Esophagus muscularis mucosa (tissue), 4 donors: ENCODE data around the gene MAML3. TPM values are rescaled to one million over a fixed set of nuclear protein-coding genes. Genes with fewer than 3 reads are reported as not detected.

Experiments
- DNase-seq: peaks from one replicate; pipeline ENCODE4 v3.0.0-alpha.2; 2017; ENCODE audit errors: extremely low spot score
- H3K27ac ChIP-seq, 4 donors: fragments of 200-600 bp; sonication (generic); replicated peaks in 1 of 4; 1 replicate in 3 of 4; 2 replicates in 1 of 4; pipeline ENCODE4 v1.5.1; 2016 to 2019; ENCODE audit warnings: mild to moderate bottlenecking in 1 of 4
- H3K27me3 ChIP-seq, 4 donors: fragments of 200-600 bp; sonication (generic); one replicate each; pipeline versions ENCODE4 v1.5.1 to v1.6.0; 2016 to 2019
- H3K36me3 ChIP-seq, 4 donors: fragments of 200-600 bp; sonication (generic); one replicate each; pipeline ENCODE4 v1.5.1; 2016 to 2019
- H3K4me1 ChIP-seq, 4 donors: fragments of 200-600 bp; sonication (generic); one replicate each; pipeline ENCODE4 v1.5.1; 2016 to 2019
- H3K4me3 ChIP-seq, 4 donors: fragments of 200-600 bp; sonication (generic); 1 replicate in 2 of 4; 2 replicates in 2 of 4; pipeline ENCODE4 v1.5.1; 2016 to 2019; ENCODE audit warnings: mild to moderate bottlenecking in 4 of 4, moderate library complexity in 1 of 4
- H3K9me3 ChIP-seq, 4 donors: fragments of 200-600 bp; sonication (generic); 1 replicate in 3 of 4; 2 replicates in 1 of 4; pipeline ENCODE4 v1.5.1; 2016 to 2019
- EP300 ChIP-seq: sonication (generic); formaldehyde crosslinking; IDR thresholded peaks from one replicate; pipeline ENCODE4 v1.6.1; 2017; ENCODE audit warnings: antibody characterized with exemption
- POLR2A ChIP-seq: fragments of 450-650 bp; IDR thresholded peaks from one replicate; pipeline ENCODE4 v1.6.1; 2017; ENCODE audit warnings: antibody characterized with exemption, moderate library complexity, mild to moderate bottlenecking, low read depth
- POLR2AphosphoS5 ChIP-seq, 2 donors: sonication (generic); formaldehyde crosslinking; IDR thresholded peaks; one replicate each; pipeline ENCODE4 v1.6.1; 2017; ENCODE audit warnings: antibody characterized with exemption in 2 of 2
- WGBS: methylation state at CpG from one replicate; pipeline ENCODE4 v1.1.5; 2018; 5-methylcytosine and 5-hydroxymethylcytosine counted together
- intact Hi-C: fragments of 100-400 bp; cut with DNase I; formaldehyde crosslinking; loops from one replicate; pipeline ENCODE4 v1.15.1; 2023
- total RNA-seq, 4 donors: library from RNA; depleted of rRNA; stranded (reverse); fragments of >200 nt; gene quantifications; one replicate each; pipeline versions ENCODE4 v1.1.0 to v1.2.1, GENCODE V29; 2016
- TF ChIP-seq, protein P1 (sequence below), 3 experiments: fragments of 200-600 bp in 2 of 3; fragments of 450-650 bp in 1 of 3; sonication (generic) in 2 of 3; IDR thresholded peaks; one replicate each; pipeline ENCODE4 v1.5.1; 2017 to 2019; ENCODE audit warnings: antibody characterized with exemption in 3 of 3, mild to moderate bottlenecking in 2 of 3, moderate library complexity in 1 of 3

MAML3 gene
- total RNA-seq, 4 donors from 2014 or later = 5.0 to 8.7 (median 7.1) TPM

DNA sequence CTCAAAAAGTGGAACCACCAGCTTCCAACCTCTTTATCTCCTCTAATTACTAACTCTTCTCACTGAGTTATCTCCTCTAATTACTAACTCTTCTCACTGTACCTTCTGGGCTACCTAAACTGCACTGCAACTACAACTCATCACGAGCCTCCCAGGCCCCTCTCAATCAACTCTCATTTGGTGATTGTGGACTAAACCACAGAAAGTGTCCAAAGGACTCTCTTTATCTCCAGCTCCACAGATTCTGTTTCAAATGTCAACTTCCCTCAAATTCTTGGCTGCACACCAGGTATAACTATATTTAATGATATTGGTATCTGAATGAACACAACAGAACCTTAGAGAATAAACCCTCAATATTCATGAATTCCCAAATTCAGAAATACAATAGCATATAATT, 182.9 kb downstream of the MAML3 start:
- WGBS = 90% methylated on average over 1 of the region's 1 CpG
- TF ChIP-seq POLR2AphosphoS5 (IDR thresholded peaks at IDR 0.05) (no peak), EP300 (no peak), POLR2A (no peak)
- TF ChIP-seq, protein P1, sequence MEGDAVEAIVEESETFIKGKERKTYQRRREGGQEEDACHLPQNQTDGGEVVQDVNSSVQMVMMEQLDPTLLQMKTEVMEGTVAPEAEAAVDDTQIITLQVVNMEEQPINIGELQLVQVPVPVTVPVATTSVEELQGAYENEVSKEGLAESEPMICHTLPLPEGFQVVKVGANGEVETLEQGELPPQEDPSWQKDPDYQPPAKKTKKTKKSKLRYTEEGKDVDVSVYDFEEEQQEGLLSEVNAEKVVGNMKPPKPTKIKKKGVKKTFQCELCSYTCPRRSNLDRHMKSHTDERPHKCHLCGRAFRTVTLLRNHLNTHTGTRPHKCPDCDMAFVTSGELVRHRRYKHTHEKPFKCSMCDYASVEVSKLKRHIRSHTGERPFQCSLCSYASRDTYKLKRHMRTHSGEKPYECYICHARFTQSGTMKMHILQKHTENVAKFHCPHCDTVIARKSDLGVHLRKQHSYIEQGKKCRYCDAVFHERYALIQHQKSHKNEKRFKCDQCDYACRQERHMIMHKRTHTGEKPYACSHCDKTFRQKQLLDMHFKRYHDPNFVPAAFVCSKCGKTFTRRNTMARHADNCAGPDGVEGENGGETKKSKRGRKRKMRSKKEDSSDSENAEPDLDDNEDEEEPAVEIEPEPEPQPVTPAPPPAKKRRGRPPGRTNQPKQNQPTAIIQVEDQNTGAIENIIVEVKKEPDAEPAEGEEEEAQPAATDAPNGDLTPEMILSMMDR (IDR thresholded peaks at IDR 0.05) = no peak
- Histone ChIP-seq H3K4me1 (peaks cover 3 to 66% (median 53%) of the 10 kb centered on the region in 4 donors), H3K36me3 (no peaks in the 10 kb centered on the region), H3K4me3 (no peak overlapping the region), H3K27ac (peak overlapping the region in 1 of 4 donors; percentile 49), H3K9me3 (no peaks in the 10 kb centered on the region), H3K27me3 (no peaks in the 10 kb centered on the region)
- intact Hi-C loops = no loop called here
- DNase-seq = no peak

DNA sequence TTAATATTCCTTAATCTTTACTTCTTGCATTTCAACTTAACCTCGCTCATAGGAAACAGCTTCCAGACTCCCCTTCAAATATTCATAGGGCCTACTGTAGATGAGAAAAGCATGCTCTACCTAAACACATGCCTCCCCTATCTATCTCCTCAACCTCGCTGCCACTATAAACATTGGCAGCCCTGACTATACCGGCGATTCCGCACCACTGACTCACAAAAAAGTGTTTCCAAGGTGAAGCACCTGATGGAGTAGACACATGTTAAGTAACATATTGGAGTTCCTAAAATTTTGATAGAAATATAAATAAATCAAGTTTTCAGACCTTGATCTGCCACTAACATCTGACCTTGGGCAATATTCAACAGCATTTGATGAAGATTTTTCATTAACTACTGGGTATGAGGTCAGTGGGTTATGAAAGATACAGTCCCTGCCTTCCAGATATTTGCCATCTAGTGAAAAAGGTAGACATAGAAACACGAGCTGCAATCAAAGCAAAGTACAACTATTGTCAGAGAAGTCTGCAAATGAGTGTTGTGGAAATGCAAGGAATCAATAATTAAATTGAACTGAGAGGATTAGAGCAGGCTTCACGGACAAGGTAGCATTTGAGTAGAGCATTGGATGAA, 184.2 kb downstream of the MAML3 start:
- H3K9me3 ChIP-seq = no peaks in the 10 kb centered on the region
- no peak overlapping the region for H3K4me3 ChIP-seq
- H3K36me3 ChIP-seq = no peaks in the 10 kb centered on the region
- WGBS = 43% methylated on average over 7 of the region's 7 CpGs
- intact Hi-C loops = no loop called here
- H3K4me1 ChIP-seq = peaks cover 11 to 66% (median 53%) of the 10 kb centered on the region in 4 donors
- no peaks in the 10 kb centered on the region for H3K27me3 ChIP-seq
- TF ChIP-seq POLR2A (no peak), EP300 (no peak), POLR2AphosphoS5 (IDR thresholded peaks at IDR 0.05) (no peak)
- TF ChIP-seq, protein P1 (IDR thresholded peaks at IDR 0.05) = no peak
- peak overlapping the region in 3 of 4 donors; percentile 4 to 49 (median 28) for H3K27ac ChIP-seq
- no peak for DNase-seq

DNA sequence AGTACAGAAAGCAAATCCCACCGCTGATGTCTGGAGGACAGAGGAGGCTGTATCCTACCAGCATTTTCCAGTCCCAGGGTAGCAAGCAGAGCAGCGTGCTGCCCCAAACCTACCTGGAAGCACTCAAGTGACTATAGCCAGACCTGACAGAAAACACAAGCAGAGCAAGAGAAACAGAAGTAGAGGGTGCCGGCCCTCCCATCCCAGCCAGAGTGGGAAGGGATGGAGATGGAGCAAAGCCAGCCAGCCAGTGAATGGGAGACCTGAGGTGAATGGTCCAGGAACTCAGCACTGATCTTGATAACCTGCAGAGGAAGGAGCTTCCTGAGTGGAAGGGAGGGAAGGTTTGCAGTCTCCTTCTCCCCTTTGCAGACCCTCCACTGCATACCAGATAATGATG, 185.2 kb downstream of the MAML3 start:
- no peak overlapping the region for H3K4me3 ChIP-seq
- peaks cover 11 to 68% (median 60%) of the 10 kb centered on the region in 4 donors for H3K4me1 ChIP-seq
- TF ChIP-seq, protein P1 (IDR thresholded peaks at IDR 0.05) = no peak
- TF ChIP-seq POLR2A (no peak), POLR2AphosphoS5 (IDR thresholded peaks at IDR 0.05) (no peak), EP300 (no peak)
- no peaks in the 10 kb centered on the region for H3K27me3 ChIP-seq
- no peaks in the 10 kb centered on the region for H3K9me3 ChIP-seq
- H3K36me3 ChIP-seq = no peaks in the 10 kb centered on the region
- intact Hi-C loops = no loop called here
- DNase-seq = no peak
- WGBS = 72% methylated on average over 3 of the region's 3 CpGs
- peak overlapping the region in 3 of 4 donors; percentile 13 to 49 (median 32) for H3K27ac ChIP-seq

DNA sequence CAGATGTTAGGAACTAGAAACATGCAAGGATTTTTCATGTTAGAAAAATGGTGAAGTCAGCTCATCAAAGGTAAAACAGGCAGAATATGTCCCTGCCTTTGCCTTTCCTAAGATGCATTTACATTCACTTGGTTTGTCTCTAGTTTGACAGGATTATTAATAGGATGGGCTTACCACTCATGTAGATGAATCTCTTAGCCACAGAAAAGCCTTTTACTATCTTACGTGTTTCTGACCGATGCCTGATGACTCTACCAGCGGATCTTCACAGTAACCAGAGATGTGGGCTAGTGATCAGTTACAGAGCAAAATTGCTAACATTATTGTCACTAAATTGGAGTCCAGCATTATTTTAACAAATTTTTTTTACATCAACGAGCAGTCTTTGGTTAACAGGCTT, 187.6 kb downstream of the MAML3 start:
- Histone ChIP-seq H3K27me3 (no peaks in the 10 kb centered on the region), H3K27ac (peak overlapping the region; percentile 32 to 58 (median 48)), H3K36me3 (no peaks in the 10 kb centered on the region), H3K4me1 (peaks cover 11 to 76% (median 65%) of the 10 kb centered on the region in 4 donors), H3K4me3 (no peak overlapping the region), H3K9me3 (no peaks in the 10 kb centered on the region)
- TF ChIP-seq, protein P1 (IDR thresholded peaks at IDR 0.05) = no peak
- TF ChIP-seq POLR2A (no peak), EP300 (no peak), POLR2AphosphoS5 (IDR thresholded peaks at IDR 0.05) (no peak)
- intact Hi-C loops = no loop called here
- WGBS = 81% methylated on average over 4 of the region's 4 CpGs
- no peak for DNase-seq

DNA sequence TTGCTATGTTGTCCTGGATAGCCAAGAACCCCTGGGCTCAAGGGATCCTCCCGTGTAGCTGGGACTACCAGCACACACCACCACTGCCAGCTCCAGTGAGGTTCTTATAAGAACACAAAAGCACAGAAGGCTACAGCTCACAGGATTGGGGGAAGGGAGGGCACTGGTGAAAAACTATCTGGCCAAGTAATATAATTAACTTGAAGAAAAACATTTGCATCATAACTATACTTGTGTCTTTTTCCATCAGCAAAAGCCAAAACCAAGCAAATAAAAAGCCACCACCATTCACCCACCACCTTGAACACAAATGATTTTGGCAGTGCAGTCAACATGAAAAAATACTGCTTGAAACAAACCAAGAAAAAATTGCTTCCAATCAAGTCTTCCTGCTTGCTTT, 188.2 kb downstream of the MAML3 start:
- no peak for TF ChIP-seq POLR2A
- TF ChIP-seq EP300 = no peak
- TF ChIP-seq, protein P1 (IDR thresholded peaks at IDR 0.05) = no peak
- no peak for TF ChIP-seq POLR2AphosphoS5 (IDR thresholded peaks at IDR 0.05)
- H3K27me3 ChIP-seq = no peaks in the 10 kb centered on the region
- DNase-seq = no peak
- intact Hi-C loops = no loop called here
- H3K36me3 ChIP-seq = no peaks in the 10 kb centered on the region
- H3K4me1 ChIP-seq = peaks cover 11 to 78% (median 65%) of the 10 kb centered on the region in 4 donors
- WGBS = 44% methylated on average over 1 of the region's 1 CpG
- no peaks in the 10 kb centered on the region for H3K9me3 ChIP-seq
- peak overlapping the region; percentile 2 to 58 (median 31) for H3K27ac ChIP-seq
- no peak overlapping the region for H3K4me3 ChIP-seq
